ENCODE results near the gene RRH. TPM values are rescaled to one million over a fixed set of nuclear protein-coding genes. Genes with fewer than 3 reads are reported as not detected.

RRH gene, protein sequence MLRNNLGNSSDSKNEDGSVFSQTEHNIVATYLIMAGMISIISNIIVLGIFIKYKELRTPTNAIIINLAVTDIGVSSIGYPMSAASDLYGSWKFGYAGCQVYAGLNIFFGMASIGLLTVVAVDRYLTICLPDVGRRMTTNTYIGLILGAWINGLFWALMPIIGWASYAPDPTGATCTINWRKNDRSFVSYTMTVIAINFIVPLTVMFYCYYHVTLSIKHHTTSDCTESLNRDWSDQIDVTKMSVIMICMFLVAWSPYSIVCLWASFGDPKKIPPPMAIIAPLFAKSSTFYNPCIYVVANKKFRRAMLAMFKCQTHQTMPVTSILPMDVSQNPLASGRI
- total RNA-seq (2022; extraction: Qiagen RNA extraction), result 0.06 to 0.08 TPM (median 0.07 TPM) in 3 of 5 replicates, not detected in the others

GRCh38 chr4:109827672-109828071 is at the start of gene RRH:
Gene RRH (plus strand): TSS chr4:109827972. CDS start chr4:109828028, 56 bp downstream.

GRCh38 chr4:109801895-109802319 is 25.9 kb upstream of the RRH start, which contains the start of gene CFI:
Gene CFI (minus strand): TSS chr4:109801999. CDS start chr4:109801971, 28 bp downstream.

DNA sequence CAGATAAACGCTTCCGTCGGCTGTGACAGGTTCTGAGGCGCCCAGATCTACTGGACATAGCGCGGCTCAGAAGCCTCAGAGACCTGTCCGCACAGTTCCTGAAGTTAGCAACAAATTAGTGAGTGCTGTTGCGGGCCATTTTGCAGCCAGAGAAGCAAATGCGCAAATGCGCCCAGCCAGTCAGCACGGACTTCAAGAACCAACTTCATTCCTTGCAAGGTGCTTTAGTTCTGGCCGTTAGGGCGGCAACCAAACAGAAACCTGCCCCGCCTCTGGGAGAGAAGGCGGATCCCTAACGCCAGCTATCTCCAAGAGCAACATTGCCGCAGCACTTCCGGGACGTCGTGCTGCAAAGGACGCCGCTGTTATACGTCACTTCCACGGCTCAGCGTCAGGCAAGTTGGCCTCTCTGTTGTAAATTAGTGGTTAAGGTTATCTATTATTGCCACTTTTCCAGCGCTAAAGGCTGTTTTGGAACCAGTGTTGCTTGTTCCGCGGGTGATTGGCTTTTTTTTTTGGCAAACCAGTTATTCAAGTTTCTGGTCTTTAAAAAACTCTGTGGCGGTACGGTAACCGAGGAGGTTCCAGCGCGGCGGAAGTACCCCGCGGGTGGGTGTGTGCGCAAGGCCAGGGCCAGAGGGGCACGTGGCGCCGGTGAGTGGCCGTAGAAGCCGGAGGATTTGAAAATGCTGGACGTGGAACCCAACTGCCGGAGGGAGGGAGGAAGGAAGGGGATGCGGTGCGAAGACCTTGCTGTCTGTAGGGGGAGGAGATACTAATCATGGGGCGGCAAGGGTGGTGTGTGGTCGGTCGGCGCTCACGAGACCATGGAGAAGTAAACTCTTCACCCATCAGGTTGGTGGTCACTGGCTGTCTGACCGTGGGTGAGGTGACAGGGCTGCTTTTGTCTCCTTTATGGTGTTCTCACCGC is 12.4 kb upstream of the RRH start, which contains the start of gene GAR1:
TSS of gene GAR1 (plus strand) at position 612 of the 931 bp plus-strand sequence. CDS start 403 bp downstream, outside the sequence.

DNA sequence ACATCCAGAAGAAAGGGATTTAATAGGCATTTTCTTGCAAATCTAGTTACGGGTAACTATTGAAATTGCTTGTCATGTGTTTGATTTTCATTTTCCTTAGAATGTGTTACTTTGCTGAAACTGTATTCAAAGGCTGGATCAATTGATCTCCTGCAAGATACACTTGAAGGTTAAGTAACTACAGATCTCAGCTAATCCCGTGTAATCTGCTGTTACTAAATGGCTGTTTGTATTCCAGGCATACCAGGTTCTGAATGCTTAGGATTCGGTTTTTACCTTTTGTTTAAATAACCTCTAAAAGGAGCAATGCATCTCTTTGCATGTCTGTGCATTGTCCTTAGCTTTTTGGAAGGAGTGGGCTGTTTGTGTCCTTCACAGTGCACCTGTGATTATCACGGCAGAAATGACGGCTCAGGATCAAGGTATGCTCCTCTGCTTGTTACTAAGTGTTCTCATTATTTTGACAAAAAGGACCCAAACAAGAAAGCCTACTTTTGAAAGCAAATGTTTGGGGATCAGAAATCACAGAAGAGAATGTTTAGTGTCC is 20.2 kb downstream of the RRH start, which contains the start of gene LRIT3:
TSS of gene LRIT3 (plus strand) at position 212 of the 547 bp plus-strand sequence. CDS start at position 307, 95 bp downstream.

Other genes starting within 250 kb of the RRH start
- 13.4 to 17.5 TPM (median 13.9 TPM) in 5 replicates for gene CASP6, start 124.5 kb upstream of the RRH start, total RNA-seq (2022; extraction: Qiagen RNA extraction)
- 10.7 to 14.6 TPM (median 12.1 TPM) in 5 replicates for gene PLA2G12A, start 97.9 kb upstream of the RRH start, total RNA-seq (2022; extraction: Qiagen RNA extraction)
- gene CFI, start 26.0 kb upstream of the RRH start, total RNA-seq (2022; extraction: Qiagen RNA extraction), result 0.29 to 1.0 TPM (median 0.92 TPM) in 5 replicates
- gene GAR1, start 12.2 kb upstream of the RRH start, total RNA-seq (2022; extraction: Qiagen RNA extraction), result 36.8 to 41.8 TPM (median 38.9 TPM) in 5 replicates
- gene LRIT3, start 20.1 kb downstream of the RRH start, total RNA-seq (2022; extraction: Qiagen RNA extraction), result 0.03 to 0.06 TPM (median 0.04 TPM) in 4 of 5 replicates, not detected in the other
- 0.13 to 0.48 TPM (median 0.24 TPM) in 5 replicates for gene EGF, start 84.9 kb downstream of the RRH start, total RNA-seq (2022; extraction: Qiagen RNA extraction)

Measured in A549 treated with dexamethasone at 1 μM for 4 hours (cell line).